CD14-positive monocyte (primary cell): ENCODE measurements around the gene CD28. TPM values are rescaled to one million over a fixed set of nuclear protein-coding genes. Genes with fewer than 3 reads are reported as not detected.

Experiments
- DNase-seq, 3 donors: peaks; one replicate each; pipeline ENCODE4 v3.0.0-alpha.2; 2011 to 2022
- H2AFZ ChIP-seq: 2 replicates; pipeline ENCODE4 v1.6.0; 2012; ENCODE audit warnings: mild to moderate bottlenecking, low read depth, low read length, inconsistent platforms; ENCODE audit not compliant: insufficient read depth, poor library complexity, severe bottlenecking
- H3K27ac ChIP-seq, 2 donors: 1 replicate in 1 of 2; 2 replicates in 1 of 2; pipeline ENCODE4 v1.5.1; 2012 to 2013; ENCODE audit warnings: low read length in 2 of 2, control low read depth in 1 of 2, inconsistent platforms in 1 of 2, low read depth in 1 of 2, mild to moderate bottlenecking in 1 of 2
- H3K27me3 ChIP-seq, 2 donors: one replicate each; pipeline versions ENCODE4 v1.6.0 to v1.6.1; 2011 to 2013; ENCODE audit warnings: low read length in 2 of 2; ENCODE audit not compliant: control insufficient read depth in 2 of 2, insufficient read depth in 2 of 2
- H3K36me3 ChIP-seq, 2 donors: replicated peaks in 1 of 2; 1 replicate in 1 of 2; 2 replicates in 1 of 2; pipeline versions ENCODE4 v1.5.1 to v1.6.1; 2012 to 2013; ENCODE audit warnings: low read length in 2 of 2, control low read depth in 1 of 2, inconsistent platforms in 1 of 2, mild to moderate bottlenecking in 1 of 2; ENCODE audit not compliant: insufficient read depth in 2 of 2, control insufficient read depth in 1 of 2
- H3K4me1 ChIP-seq, 2 donors: 1 replicate in 1 of 2; 2 replicates in 1 of 2; pipeline versions ENCODE4 v1.5.1 to v1.6.1; 2012 to 2013; ENCODE audit warnings: low read length in 2 of 2, control low read depth in 1 of 2, inconsistent platforms in 1 of 2, mild to moderate bottlenecking in 1 of 2, moderate library complexity in 1 of 2; ENCODE audit not compliant: insufficient read depth in 2 of 2, control insufficient read depth in 1 of 2
- H3K4me2 ChIP-seq: replicated peaks from 2 replicates; pipeline ENCODE3; 2012; ENCODE audit warnings: low read length, moderate library complexity, mild to moderate bottlenecking; ENCODE audit not compliant: poor library complexity, severe bottlenecking; ENCODE audit errors: extremely low read depth
- H3K4me3 ChIP-seq, 3 experiments: fragments of 200-600 bp in 1 of 3; sonication (generic) in 1 of 3; replicated peaks in 1 of 3; 1 replicate in 2 of 3; 2 replicates in 1 of 3; pipeline ENCODE4 v1.5.1; 2011 to 2013; ENCODE audit warnings: low read length in 3 of 3, mild to moderate bottlenecking in 3 of 3, control low read depth in 2 of 3, low read depth in 2 of 3, inconsistent platforms in 1 of 3, moderate library complexity in 1 of 3
- H3K79me2 ChIP-seq: 2 replicates; pipeline ENCODE4 v1.6.0; 2012; ENCODE audit warnings: mild to moderate bottlenecking, control low read depth, inconsistent platforms, low read length, moderate library complexity; ENCODE audit not compliant: insufficient read depth
- H3K9ac ChIP-seq: 2 replicates; pipeline ENCODE4 v1.6.0; 2017; ENCODE audit warnings: low read length, mild to moderate bottlenecking; ENCODE audit not compliant: insufficient read depth, poor library complexity, severe bottlenecking
- H3K9me3 ChIP-seq, 2 donors: replicated peaks in 1 of 2; 1 replicate in 1 of 2; 2 replicates in 1 of 2; pipeline versions ENCODE4 v1.5.1 to v1.6.1; 2012 to 2013; ENCODE audit warnings: low read length in 2 of 2, control low read depth in 1 of 2; ENCODE audit not compliant: control insufficient read depth in 1 of 2, insufficient read depth in 1 of 2
- H4K20me1 ChIP-seq: 2 replicates; pipeline ENCODE4 v1.6.0; 2012; ENCODE audit warnings: mild to moderate bottlenecking, low read length, control low read depth, moderate library complexity; ENCODE audit not compliant: insufficient read depth
- H3K27ac Mint-ChIP-seq, 7 donors: one replicate each; pipeline ENCODE4 v1.8.0; 2020; ENCODE audit warnings: mild to moderate bottlenecking in 7 of 7, mixed read lengths in 7 of 7, moderate library complexity in 6 of 7, inconsistent platforms in 2 of 7
- H3K27me3 Mint-ChIP-seq, 3 donors: one replicate each; pipeline ENCODE4 v1.8.0; 2021 to 2022; ENCODE audit warnings: low read depth in 3 of 3, mild to moderate bottlenecking in 3 of 3, mixed read lengths in 3 of 3, moderate library complexity in 3 of 3, inconsistent platforms in 1 of 3
- H3K36me3 Mint-ChIP-seq, 2 donors: one replicate each; pipeline ENCODE4 v1.8.0; 2020; ENCODE audit warnings: mixed read lengths in 2 of 2, inconsistent platforms in 1 of 2, mild to moderate bottlenecking in 1 of 2
- H3K4me1 Mint-ChIP-seq: one replicate; pipeline ENCODE4 v1.8.0; 2020; ENCODE audit warnings: mild to moderate bottlenecking, mixed read lengths
- H3K4me3 Mint-ChIP-seq, 2 donors: one replicate each; pipeline ENCODE4 v1.8.0; 2020; ENCODE audit warnings: mild to moderate bottlenecking in 2 of 2, mixed read lengths in 2 of 2, moderate library complexity in 1 of 2
- H3K9me3 Mint-ChIP-seq, 7 donors: one replicate each; pipeline ENCODE4 v1.8.0; 2020 to 2022; ENCODE audit warnings: mixed read lengths in 7 of 7, mild to moderate bottlenecking in 6 of 7, moderate library complexity in 6 of 7, inconsistent platforms in 2 of 7
- CTCF ChIP-seq: fragments of 200-600 bp; IDR thresholded peaks from one replicate; pipeline ENCODE4 v1.8.0; 2022; ENCODE audit warnings: antibody characterized with exemption, mild to moderate bottlenecking
- WGBS: methylation state at CpG from one replicate; pipeline ENCODE4 v1.1.5; 2013; ENCODE audit warnings: missing lambda C conversion rate; ENCODE audit not compliant: insufficient coverage; 5-methylcytosine and 5-hydroxymethylcytosine counted together
- intact Hi-C, 2 donors: fragments of 100-400 bp; cut with micrococcal nuclease; formaldehyde crosslinking; loops; one replicate each; pipeline versions ENCODE4 v1.15.0 to v1.15.1; 2023
- polyA plus RNA-seq, 3 donors: library from polyadenylated mRNA; depleted of rRNA in 1 of 3; unstranded in 2 of 3; stranded (reverse) in 1 of 3; fragments of 300-500 nt in 2 of 3; fragments of >200 nt in 1 of 3; fragmentation: Illumina TruSeq in 2 of 3; gene quantifications; 1 replicate in 2 of 3; 2 replicates in 1 of 3; pipeline ENCODE4 v1.2.3, GENCODE V29; 2012 to 2021

Gene CD28
- polyA plus RNA-seq, 3 donors: 0.09 to 0.21 TPM; not detected in 1

- Histone ChIP-seq H3K9me3 (no peaks in the 10 kb centered on the region), H4K20me1 (no peaks in the 10 kb centered on the region), H3K27ac (no peak overlapping the region), H3K9ac (no peak overlapping the region), H3K4me2 (no peak overlapping the region), H2AFZ (no peak overlapping the region), H3K4me1 (no peaks in the 10 kb centered on the region), H3K4me3 (no peak overlapping the region), H3K27me3 (no peaks in the 10 kb centered on the region), H3K36me3 (no peaks in the 10 kb centered on the region), H3K79me2 (no peaks in the 10 kb centered on the region)
- no peak for DNase-seq
- Mint-ChIP-seq H3K27me3 (peaks cover 0 to 1% (median 0%) of the 10 kb centered on the region in 3 donors), H3K27ac (no peak overlapping the region), H3K36me3 (no peaks in the 10 kb centered on the region), H3K4me1 (peaks cover 1% of the 10 kb centered on the region), H3K4me3 (no peak overlapping the region), H3K9me3 (peaks cover 0 to 4% (median 1%) of the 10 kb centered on the region in 7 donors)
- WGBS: 100% methylated on average over 1 of the region's 4 CpGs
- intact Hi-C loops: no loop called here
- no peak for TF ChIP-seq CTCF
These were observed 37.7 kb downstream of the CD28 start for GRCh38 chr2:203744091-203744490.

- intact Hi-C loops: no loop called here
- Mint-ChIP-seq H3K4me1 (peaks cover 1% of the 10 kb centered on the region), H3K9me3 (peaks cover 0 to 4% (median 1%) of the 10 kb centered on the region in 7 donors)
These were observed 38.8 kb downstream of the CD28 start for GRCh38 chr2:203745267-203745666.

More at GRCh38 chr2:203745267-203745666, 38.8 kb downstream of the CD28 start:
- Mint-ChIP-seq H3K27me3 (peaks cover 0 to 4% (median 1%) of the 10 kb centered on the region in 3 donors), H3K36me3 (no peaks in the 10 kb centered on the region), H3K4me3 (no peak overlapping the region), H3K27ac (no peak overlapping the region)
- H3K79me2 ChIP-seq: no peaks in the 10 kb centered on the region
- no peaks in the 10 kb centered on the region for H3K36me3 ChIP-seq
- H3K27me3 ChIP-seq: no peaks in the 10 kb centered on the region
- no peak overlapping the region for H3K4me3 ChIP-seq
- H3K4me2 ChIP-seq: no peak overlapping the region
- no CpG with 5 or more reads among the region's 1 CpG for WGBS
- H3K9me3 ChIP-seq: no peaks in the 10 kb centered on the region
- H4K20me1 ChIP-seq: no peaks in the 10 kb centered on the region
- no peak for DNase-seq
- H3K27ac ChIP-seq: no peak overlapping the region
- TF ChIP-seq CTCF: no peak
- H2AFZ ChIP-seq: no peak overlapping the region
- no peaks in the 10 kb centered on the region for H3K4me1 ChIP-seq
- no peak overlapping the region for H3K9ac ChIP-seq
